GM18873 (cell line): ENCODE results near the gene TSSK2.

ENCODE experiments used
- ATAC-seq: cut with Tn5 transposase; IDR thresholded peaks from one replicate; pipeline ENCODE4 v1.9.1; 2021; ENCODE audit warnings: mild to moderate bottlenecking, moderate library complexity, moderate number of reproducible peaks; ENCODE audit not compliant: unreplicated experiment, low FRiP score

Gene TSSK2

GRCh38 chr22:19122752-19123492 is 8.2 kb upstream of the TSSK2 start:
- no peak for ATAC-seq

- ATAC-seq: no peak
Measured at GRCh38 chr22:19123936-19124335, 7.2 kb upstream of the TSSK2 start.

DNA sequence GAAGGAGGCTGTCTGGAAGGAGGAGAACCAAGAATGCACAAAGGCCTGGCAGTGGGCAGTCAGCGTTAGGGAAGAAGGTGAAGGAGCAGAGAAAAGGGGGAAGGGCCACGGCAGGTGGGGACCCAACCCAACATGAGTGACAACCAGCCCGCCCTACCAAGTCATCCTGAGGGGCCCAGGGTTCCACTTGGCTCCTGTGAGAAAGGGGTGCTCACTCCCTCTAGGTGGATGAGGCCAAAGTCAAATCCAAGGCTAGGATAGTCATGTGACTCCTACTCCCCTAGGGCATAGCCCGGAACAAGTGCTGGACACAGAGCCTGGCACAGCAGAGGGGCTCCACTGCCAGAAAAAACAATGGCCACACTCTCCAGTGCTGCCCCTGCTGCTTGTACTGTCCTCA is 6.7 kb upstream of the TSSK2 start:
- ATAC-seq: no peak

DNA sequence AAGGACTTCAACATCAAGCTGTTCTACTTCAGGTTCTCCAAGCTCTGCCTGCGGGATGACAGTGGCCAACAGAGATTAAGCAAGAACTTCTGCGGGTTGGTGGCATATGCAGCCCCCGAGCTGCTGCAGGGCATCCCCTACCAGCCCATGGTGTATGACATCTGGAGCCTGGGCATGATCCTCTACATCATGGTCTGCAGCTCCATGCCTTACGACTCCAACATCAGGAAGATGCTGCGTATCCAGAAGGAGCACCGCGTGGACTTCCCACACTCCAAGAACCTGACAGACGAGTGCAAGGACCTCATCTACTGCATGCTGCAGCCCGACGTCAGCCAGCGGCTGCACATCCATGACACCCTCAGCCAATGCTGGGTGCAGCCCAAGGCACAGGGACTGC is 6.1 kb upstream of the TSSK2 start:
- no peak for ATAC-seq

DNA sequence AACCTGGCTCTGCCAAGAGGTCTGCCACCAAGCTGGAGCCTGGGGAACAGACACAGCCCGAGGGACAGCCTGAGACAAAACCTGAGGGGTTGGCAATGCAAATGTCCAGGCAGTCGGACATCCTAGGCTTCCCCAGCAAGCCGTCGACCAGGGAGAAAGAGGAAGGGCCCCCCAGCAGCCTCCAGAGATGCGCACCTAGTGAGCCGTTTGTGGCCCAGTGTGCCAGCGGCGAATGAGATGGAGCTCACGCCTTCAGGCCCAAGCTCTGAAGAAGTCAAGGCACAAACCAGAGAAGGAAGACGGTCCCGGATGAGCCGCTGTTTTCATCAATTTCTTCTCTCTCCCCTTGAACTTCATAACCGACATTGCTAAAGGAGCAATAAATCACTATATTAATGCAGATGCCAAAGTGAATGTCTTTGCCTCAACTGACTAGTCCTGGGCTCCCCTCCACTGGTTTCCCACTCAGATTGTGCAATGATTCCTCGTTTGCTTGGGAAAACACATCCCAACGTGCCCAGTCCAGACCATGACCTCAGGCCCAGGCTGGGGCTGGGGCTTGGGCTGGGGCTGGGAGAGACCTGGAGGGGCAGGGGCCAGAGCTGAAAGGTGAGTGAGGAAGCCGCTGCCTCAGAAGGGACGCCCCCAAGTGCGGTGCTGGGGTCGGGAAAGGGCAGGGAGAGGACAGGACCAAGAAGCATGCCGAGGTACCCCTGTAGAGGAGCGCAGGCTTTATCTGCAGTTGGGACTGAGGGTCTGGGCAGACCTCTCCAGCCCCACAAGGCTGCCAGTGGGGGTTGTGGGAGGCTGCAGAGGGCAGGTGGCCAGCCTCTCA is 5.4 kb upstream of the TSSK2 start:
- no peak for ATAC-seq

GRCh38 chr22:19126309-19127273 is 4.5 kb upstream of the TSSK2 start:
- no peak for ATAC-seq

DNA sequence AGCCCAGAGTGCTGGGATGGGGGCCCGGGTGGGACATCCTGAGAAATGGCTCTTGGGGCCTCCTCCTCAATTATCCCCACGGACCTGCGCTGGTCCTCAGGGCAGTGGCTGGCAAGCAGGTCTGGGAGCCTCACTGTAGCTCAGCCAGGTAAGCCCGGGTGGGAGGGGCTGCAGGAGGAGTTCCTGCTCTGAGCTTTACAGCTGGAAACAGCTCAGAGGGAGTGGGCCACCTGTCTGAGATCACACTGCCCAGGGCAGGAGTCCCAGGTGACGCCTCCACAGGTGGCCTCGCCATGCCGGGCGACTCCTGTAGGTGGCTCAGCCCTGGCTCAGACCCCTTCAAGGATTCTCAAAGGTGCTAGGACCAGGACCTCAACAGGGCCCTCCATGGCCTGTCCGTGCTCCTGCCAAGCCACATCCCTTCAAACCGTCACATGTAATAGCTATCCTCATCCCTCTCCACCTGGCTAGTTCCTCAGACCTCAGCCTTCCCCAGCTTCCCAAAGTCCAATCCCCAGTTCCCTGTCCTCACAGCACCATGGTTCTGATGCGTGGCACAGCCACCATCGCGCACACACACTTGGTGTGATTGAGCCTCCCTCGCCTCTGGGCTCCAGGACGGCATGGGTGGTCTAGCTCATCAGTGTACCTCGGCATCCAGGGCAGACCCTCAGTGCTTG is 3.6 kb upstream of the TSSK2 start:
- no peak for ATAC-seq

DNA sequence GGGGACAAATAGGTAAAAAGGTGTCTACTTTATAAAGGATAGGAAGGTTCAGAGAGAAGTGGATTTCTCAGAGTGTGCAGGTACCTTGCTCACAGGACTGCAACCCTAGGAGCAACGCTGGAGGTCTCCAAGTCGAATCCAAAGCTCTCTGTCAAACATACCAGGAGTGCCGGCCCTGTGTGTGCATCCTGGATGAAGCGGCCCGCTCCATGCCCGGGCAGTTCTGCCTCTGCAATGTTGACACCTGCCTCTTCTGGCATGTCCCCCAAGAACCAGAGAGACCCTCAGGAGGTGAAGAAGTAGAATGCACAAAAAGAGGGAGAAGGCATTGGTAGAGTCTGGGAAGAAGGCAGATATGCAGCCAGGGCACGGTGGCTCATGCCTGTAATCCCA is 3.1 kb upstream of the TSSK2 start:
- no peak for ATAC-seq

DNA sequence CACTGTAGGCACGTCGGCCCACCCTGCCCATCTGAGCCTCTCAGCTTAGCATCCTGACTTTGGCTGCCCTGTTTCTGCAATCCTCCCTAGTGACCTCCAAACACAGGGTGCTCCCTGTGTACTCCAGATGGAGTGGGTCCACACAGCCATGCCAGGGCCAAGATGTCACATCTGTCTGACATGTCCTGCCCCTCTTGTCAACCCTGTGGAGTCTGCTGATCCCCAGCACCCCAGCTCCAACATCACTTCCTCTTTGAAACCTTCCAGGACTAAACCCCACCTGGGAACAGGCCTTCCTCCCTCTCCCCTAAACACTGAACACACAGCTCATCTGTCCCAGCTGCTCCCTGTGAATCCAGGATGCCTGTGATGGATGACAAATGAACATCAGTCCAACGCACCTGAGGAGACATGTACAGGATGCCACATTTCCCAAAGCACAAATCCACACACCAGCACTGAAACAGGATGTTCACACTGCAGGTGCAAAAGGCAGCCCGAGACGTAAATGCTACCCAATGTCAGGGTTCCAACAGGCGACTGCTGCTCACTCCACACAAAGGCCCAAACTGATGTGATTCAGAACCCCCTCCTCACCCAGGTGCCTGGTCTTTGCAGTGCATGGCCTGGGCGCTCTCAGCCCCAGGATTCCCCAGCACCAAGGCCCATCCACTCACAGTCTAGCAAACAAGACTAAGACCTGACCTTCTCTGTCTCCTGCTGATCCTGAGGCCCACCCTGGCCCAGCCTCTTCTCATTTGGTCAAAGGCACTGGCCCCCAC is 2.0 kb upstream of the TSSK2 start:
- no peak for ATAC-seq

DNA sequence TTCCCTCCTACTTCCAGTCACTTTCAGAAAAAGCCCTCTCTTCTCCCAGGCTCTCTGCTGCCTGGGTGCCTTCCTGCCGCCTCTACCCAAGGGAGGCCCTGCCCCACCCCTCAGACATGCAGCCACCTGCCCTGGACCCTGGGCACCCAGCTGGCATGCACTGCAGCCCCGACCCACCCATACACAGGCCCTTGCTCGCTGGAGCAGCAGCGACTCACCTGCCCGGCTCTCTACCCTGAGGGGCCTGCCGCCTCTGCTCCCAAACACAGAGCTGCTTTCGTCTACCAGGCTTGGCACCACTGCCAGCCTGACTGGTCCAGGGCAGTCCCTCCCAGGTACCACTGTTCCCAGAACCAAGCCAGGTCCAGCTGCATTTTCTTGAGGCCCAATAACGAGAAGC is 1.2 kb upstream of the TSSK2 start:
- no peak for ATAC-seq

DNA sequence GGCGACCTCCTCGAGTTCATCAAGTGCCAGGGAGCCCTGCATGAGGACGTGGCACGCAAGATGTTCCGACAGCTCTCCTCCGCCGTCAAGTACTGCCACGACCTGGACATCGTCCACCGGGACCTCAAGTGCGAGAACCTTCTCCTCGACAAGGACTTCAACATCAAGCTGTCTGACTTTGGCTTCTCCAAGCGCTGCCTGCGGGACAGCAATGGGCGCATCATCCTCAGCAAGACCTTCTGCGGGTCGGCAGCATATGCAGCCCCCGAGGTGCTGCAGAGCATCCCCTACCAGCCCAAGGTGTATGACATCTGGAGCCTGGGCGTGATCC is 542 bp downstream of the TSSK2 start:
- no peak for ATAC-seq

- no peak for ATAC-seq
Measured at GRCh38 chr22:19132153-19132552, 1.0 kb downstream of the TSSK2 start.

DNA sequence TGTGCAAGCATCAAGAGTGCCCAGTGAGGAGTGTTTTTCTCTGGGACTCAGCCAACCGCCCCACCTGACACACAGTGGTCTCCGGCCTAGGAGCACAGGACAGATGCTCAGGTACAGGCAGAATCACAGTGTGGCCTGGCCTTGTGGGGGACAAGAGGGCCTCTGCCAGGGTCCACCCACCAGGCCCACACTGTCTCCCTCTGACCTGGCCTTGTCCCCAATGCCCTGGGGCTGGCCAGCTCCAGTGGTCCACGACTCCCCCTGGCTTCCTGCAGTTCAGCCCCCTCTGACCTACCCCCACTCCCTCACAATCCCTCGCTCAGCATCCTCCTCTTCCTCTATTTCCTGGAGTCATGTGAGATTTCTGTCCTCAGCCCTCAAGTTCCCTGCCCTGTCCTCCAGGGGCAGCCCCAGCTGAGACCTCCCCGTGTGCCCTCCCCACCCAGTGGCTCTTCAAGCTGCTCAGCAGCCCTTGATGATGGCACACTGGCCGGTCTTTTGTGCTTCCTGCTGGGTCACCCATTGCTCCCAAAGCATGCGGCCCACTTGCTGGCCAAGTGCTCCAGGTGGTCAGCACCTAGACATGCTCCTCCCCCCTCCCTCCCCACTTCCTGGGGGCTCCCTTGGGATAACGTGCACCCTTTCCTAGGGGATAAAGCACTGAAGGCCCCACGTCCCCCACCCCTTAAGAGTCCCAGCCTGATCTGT is 1.7 kb downstream of the TSSK2 start:
- ATAC-seq: no peak

GRCh38 chr22:19133561-19133960 is 2.5 kb downstream of the TSSK2 start:
- no peak for ATAC-seq

- ATAC-seq: no peak
Measured at GRCh38 chr22:19134176-19134831, 3.2 kb downstream of the TSSK2 start.

- no peak for ATAC-seq
Measured at GRCh38 chr22:19134874-19135273, 3.8 kb downstream of the TSSK2 start.

DNA sequence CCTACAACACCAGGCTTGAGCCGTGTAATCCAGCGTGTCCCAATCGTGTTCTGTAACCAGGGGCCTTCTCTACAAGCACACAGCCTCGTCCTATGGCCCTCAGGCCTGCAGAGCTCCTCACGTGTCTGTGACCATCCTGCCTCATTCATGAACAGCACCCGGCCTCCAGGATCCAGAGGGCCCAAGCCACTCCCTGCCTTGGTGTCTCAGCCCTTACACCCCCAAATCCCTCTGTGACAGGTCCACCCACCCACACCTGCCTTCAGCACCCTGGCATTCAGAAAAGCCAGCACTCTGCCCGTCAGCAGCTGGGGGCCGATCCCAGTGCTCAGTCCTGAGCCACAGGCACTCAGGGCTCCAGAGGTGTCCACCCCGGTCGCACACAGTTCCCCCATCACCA is 5.8 kb downstream of the TSSK2 start:
- ATAC-seq: no peak

DNA sequence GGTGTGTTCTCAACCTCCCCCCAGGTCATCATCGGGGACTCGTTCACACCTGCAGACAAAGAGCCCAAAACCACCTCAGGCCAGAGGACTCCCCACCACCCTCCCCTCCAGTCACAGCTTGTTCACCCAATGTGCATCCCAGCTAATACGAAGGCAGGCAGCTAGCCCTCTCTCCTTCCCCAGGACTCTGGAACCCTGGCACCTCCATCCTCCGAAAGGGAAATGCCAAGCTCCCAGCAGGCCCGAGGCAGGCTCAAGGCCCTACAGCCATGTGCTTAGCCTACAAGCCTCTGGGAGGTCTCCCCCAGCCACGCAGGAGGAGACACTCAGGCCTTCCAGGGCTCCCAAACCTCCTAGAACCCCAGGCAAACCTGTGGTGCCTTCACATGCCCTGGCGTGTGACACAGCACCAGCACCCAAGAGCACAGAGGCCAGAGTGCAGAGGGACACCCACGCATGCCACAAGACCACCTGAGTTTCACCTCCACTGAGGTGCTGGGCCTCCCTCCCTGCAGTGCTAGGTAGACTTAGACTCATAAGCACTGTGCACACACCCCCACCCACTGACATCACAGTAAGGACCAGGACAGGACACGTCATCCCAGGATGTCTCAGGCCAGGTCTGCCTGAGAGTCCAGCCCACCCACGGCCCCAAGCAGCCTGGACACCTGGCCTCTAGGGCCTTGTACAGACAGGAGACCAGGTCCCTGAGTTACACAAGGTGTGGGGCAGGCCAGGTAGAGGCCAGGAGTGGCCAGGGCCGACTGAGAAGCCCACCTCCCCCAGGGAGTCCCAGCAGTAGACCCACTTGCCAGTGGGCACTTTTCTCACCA is 6.5 kb downstream of the TSSK2 start:
- no peak for ATAC-seq
